ENCODE data around the gene PTPRD.

GRCh38 chr9:9170439-9171134 is 1442.2 kb downstream of the PTPRD start:
- TF ChIP-seq EZH2phosphoT487 (IDR thresholded peaks at IDR 0.05; ENCODE audit: borderline replicate concordance, low read depth, low read length) (no peak), CTCF (conservative IDR thresholded peaks at IDR 0.05; ENCODE audit: low read length) (no peak)

Measured in OCI-LY7 (cell line).